ENCODE data around the gene CD27. TPM values are rescaled to one million over a fixed set of nuclear protein-coding genes. Genes with fewer than 3 reads are reported as not detected.

CD27 gene
- total and polyA plus RNA-seq, 9 of the 15 experiments (the other 6 are each of a cell fraction or from before 2014, with no cell fraction given): 0.24 TPM; not detected in 8

DNA sequence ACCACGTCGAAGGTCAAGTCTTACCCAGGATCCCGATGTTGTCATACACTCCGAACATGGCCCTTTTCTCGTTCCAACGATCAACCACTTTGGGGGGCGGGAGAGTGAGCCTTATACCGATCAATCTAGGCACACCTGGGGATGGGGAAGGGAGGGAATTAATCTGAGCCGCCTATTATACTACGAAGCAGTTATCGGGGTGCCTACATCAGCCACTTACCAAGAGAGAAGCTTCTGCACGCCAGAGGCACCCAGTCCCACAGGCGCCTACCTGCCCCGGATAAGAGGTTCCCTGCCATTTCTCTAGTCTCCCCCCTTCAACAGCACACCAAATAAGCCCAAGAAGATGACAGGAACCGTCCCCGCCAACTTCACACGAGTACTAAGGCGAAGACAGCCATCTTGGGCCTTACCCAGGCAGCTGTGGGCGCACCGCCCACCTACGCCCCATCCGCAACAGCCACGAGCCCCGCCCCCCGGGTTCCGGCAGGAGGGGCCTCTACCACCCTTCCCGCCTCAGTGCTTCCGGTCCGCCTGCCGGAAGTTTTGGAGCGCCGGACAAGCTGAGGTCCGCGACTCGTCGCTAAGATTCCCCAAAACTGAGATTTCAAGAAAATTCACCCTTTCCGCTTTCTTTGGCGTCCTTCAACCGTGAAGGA, 48.2 kb downstream of the CD27 start, which contains the start of gene MRPL51 (continued):
- TF ChIP-seq, protein P1, sequence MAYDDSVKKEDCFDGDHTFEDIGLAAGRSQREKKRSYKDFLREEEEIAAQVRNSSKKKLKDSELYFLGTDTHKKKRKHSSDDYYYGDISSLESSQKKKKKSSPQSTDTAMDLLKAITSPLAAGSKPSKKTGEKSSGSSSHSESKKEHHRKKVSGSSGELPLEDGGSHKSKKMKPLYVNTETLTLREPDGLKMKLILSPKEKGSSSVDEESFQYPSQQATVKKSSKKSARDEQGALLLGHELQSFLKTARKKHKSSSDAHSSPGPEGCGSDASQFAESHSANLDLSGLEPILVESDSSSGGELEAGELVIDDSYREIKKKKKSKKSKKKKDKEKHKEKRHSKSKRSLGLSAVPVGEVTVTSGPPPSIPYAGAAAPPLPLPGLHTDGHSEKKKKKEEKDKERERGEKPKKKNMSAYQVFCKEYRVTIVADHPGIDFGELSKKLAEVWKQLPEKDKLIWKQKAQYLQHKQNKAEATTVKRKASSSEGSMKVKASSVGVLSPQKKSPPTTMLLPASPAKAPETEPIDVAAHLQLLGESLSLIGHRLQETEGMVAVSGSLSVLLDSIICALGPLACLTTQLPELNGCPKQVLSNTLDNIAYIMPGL (CRISPR knock-in tag; IDR thresholded peaks at IDR 0.05): no peak
- TF ChIP-seq USF1 (CRISPR knock-in tag; IDR thresholded peaks at IDR 0.05) (peak; percentile 32; the same call in 1 of the 2 replicates), KDM5B (IDR thresholded peaks at IDR 0.05; ENCODE audit: insufficient replicate concordance, low read depth, low read length) (peak; percentile 69), ZBTB8A (IDR thresholded peaks at IDR 0.05; ENCODE audit: partially characterized antibody) (no peak), CHD4 (IDR thresholded peaks at IDR 0.05; ENCODE audit: insufficient read depth, insufficient replicate concordance, low read depth, low read length, poor library complexity, severe bottlenecking) (no peak), ZNF384 (IDR thresholded peaks at IDR 0.05; ENCODE audit: low read depth, low read length) (no peak), HNRNPK (IDR thresholded peaks at IDR 0.05; ENCODE audit: low read depth, low read length, poor library complexity, severe bottlenecking) (no peak), PRPF4 (IDR thresholded peaks at IDR 0.05; ENCODE audit: insufficient read depth, low read depth, low read length, poor library complexity, severe bottlenecking) (no peak), HINFP (tag; conservative IDR thresholded peaks at IDR 0.05; ENCODE audit: low read depth) (0 out of 2 replicates have a peak, but pooled peaks have one; percentile 36), E2F6 (IDR thresholded peaks at IDR 0.05; ENCODE audit: borderline replicate concordance in 1 of 2, extremely low read depth in 1 of 2, insufficient read depth in 1 of 2, insufficient read length in 1 of 2, low read depth in 1 of 2, low read length in 1 of 2, poor library complexity in 1 of 2, severe bottlenecking in 1 of 2) (peak in 1 of 2 experiments; percentile 64), ZNF354B (CRISPR knock-in tag; IDR thresholded peaks at IDR 0.05) (no peak), ZNF583 (CRISPR knock-in tag; IDR thresholded peaks at IDR 0.05) (no peak), THRA (IDR thresholded peaks at IDR 0.05) (no peak)
- TF ChIP-seq, protein P2, sequence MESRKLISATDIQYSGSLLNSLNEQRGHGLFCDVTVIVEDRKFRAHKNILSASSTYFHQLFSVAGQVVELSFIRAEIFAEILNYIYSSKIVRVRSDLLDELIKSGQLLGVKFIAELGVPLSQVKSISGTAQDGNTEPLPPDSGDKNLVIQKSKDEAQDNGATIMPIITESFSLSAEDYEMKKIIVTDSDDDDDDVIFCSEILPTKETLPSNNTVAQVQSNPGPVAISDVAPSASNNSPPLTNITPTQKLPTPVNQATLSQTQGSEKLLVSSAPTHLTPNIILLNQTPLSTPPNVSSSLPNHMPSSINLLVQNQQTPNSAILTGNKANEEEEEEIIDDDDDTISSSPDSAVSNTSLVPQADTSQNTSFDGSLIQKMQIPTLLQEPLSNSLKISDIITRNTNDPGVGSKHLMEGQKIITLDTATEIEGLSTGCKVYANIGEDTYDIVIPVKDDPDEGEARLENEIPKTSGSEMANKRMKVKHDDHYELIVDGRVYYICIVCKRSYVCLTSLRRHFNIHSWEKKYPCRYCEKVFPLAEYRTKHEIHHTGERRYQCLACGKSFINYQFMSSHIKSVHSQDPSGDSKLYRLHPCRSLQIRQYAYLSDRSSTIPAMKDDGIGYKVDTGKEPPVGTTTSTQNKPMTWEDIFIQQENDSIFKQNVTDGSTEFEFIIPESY (CRISPR knock-in tag; IDR thresholded peaks at IDR 0.05): no peak
- TF ChIP-seq, protein P3, sequence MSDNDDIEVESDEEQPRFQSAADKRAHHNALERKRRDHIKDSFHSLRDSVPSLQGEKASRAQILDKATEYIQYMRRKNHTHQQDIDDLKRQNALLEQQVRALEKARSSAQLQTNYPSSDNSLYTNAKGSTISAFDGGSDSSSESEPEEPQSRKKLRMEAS (CRISPR knock-in tag; IDR thresholded peaks at IDR 0.05): no peak; the same call in 1 of the 2 replicates

Data from K562 (cell line).